ENCODE data around the gene PAX2. TPM values are rescaled to one million over a fixed set of nuclear protein-coding genes. Genes with fewer than 3 reads are reported as not detected.

Gene PAX2
- total RNA-seq, 1 donor from 2014 or later = not detected

DNA sequence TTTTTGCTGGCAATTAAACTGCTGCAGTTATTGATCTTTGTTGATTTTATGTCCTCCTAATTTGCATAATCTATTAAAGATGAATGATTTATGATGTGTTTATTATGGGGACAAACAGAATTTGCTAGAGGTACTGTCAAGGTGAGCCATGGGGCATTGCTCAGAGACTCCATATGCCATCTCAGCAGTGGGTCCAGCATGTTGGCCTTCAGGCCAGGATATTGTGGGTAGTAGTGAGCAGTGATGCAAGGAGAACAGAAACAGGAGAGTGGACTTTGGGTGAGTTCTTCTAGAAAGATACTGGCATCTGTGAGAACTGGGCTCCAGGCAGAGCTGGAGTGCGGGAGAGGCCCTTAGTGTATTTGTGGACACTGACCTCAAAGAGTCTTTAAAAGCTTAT lies 65.9 kb downstream of the PAX2 start:
- intact Hi-C loops (cut with micrococcal nuclease) = no loop called here

- intact Hi-C loops (cut with micrococcal nuclease) = no loop called here
Measured at GRCh38 chr10:100811752-100812750, 66.7 kb downstream of the PAX2 start.

GRCh38 chr10:100812978-100813377 lies 67.6 kb downstream of the PAX2 start:
- intact Hi-C loops (cut with micrococcal nuclease) = no loop called here

- intact Hi-C loops (cut with micrococcal nuclease) = no loop called here
Measured at GRCh38 chr10:100814751-100815474, 69.5 kb downstream of the PAX2 start.

DNA sequence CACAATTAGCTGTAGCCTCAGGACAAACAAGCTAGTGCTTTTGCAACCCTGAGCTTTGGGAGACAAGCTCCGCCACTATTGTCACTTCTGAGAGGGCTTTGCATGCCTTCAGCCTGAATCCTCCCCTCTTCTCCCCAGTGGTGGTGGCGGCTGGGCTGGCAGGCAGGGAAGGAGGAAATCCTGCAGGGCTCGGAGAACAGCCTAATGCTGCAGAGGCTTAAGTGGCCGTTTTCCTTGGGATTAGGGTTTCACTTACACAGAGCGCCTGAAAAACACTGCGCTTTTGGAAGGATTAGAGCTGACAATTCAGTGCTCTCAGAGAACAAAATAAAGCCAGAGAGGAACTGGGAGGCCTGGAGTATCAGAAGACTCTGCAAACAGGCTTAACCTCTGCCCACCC lies 71.3 kb downstream of the PAX2 start:
- intact Hi-C loops (cut with micrococcal nuclease) = no loop called here

- intact Hi-C loops (cut with micrococcal nuclease) = no loop called here
Measured at GRCh38 chr10:100817268-100817839, 72.0 kb downstream of the PAX2 start.

GRCh38 chr10:100819424-100819823 lies 74.0 kb downstream of the PAX2 start:
- intact Hi-C loops (cut with micrococcal nuclease) = no loop called here

DNA sequence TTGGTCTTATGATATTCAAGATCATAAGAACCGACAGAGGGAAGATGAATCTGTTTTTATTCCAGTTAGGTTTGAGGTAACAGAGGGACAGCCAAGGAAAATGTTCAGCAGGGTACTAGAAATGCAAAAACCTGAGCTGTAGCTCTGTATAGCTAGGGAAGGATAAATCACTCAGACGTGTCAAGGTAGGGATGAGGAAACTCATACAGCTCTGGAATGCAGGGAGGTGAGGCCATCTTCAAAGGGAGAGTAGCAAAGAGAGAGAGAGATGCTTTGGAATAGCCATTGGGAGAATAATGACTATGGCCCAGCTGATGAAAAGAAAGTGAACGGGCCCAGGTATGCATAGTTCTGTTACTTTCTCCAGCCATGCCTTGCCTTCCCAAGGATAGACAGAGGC lies 77.8 kb downstream of the PAX2 start:
- intact Hi-C loops (cut with micrococcal nuclease) = loop anchor here (10.0 kb wide), 1 partner anchor 312 kb away; the partner anchor contains the start of gene TLX1

- intact Hi-C loops (cut with micrococcal nuclease) = loop anchor here (5.0 to 10.0 kb wide), 2 partner anchors 88 to 310 kb away; partner anchors contain the start of gene TLX1
Measured at GRCh38 chr10:100824886-100825285, 79.5 kb downstream of the PAX2 start.

GRCh38 chr10:100825325-100825875 lies 80.0 kb downstream of the PAX2 start:
- intact Hi-C loops (cut with micrococcal nuclease) = loop anchor here (5.0 to 10.0 kb wide), 2 partner anchors 88 to 309 kb away; partner anchors contain the start of gene TLX1

GRCh38 chr10:100826031-100826651 lies 80.8 kb downstream of the PAX2 start:
- intact Hi-C loops (cut with micrococcal nuclease) = loop anchor here (5.0 to 10.0 kb wide), 2 partner anchors 89 to 309 kb away; partner anchors contain the start of gene TLX1

GRCh38 chr10:100826661-100826982 lies 81.2 kb downstream of the PAX2 start:
- intact Hi-C loops (cut with micrococcal nuclease) = loop anchor here (5.0 to 10.0 kb wide), 2 partner anchors 89 to 308 kb away; partner anchors contain the start of gene TLX1

DNA sequence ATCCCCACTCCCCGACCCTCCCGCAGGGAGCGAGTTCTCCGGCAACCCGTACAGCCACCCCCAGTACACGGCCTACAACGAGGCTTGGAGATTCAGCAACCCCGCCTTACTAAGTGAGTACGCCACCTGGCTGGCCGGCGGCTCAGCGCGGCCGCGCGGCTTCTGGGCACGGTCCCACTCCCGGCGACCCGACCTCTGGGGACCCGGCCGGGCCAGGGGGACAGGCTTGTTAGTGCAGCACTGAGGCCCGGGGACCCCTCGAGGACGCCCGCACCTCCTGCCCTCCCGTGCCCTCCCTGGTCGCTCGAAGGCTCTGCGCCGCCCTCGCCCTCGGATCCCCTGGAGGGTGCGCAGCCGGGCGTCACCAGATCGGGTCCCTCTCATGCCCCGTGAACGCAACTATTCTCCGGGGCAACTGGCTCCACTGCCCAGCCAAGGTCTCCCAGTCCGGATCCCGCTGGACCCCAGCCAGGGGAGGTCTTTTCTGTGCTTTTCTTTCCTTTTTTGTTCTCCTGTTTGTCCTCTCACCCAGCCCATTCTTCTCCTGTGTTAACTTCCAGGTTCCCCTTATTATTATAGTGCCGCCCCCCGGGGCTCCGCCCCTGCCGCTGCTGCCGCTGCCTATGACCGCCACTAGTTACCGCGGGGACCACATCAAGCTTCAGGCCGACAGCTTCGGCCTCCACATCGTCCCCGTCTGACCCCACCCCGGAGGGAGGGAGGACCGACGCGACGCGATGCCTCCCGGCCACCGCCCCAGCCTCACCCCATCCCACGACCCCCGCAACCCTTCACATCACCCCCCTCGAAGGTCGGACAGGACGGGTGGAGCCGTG lies 81.8 kb downstream of the PAX2 start:
- intact Hi-C loops (cut with micrococcal nuclease) = loop anchor here (1.0 to 10.0 kb wide), 3 partner anchors 29 to 308 kb away; partner anchors contain the start of gene TLX1

DNA sequence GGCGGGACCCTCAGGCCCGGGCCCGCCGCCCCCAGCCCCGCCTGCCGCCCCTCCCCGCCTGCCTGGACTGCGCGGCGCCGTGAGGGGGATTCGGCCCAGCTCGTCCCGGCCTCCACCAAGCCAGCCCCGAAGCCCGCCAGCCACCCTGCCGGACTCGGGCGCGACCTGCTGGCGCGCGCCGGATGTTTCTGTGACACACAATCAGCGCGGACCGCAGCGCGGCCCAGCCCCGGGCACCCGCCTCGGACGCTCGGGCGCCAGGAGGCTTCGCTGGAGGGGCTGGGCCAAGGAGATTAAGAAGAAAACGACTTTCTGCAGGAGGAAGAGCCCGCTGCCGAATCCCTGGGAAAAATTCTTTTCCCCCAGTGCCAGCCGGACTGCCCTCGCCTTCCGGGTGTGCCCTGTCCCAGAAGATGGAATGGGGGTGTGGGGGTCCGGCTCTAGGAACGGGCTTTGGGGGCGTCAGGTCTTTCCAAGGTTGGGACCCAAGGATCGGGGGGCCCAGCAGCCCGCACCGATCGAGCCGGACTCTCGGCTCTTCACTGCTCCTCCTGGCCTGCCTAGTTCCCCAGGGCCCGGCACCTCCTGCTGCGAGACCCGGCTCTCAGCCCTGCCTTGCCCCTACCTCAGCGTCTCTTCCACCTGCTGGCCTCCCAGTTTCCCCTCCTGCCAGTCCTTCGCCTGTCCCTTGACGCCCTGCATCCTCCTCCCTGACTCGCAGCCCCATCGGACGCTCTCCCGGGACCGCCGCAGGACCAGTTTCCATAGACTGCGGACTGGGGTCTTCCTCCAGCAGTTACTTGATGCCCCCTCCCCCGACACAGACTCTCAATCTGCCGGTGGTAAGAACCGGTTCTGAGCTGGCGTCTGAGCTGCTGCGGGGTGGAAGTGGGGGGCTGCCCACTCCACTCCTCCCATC lies 82.7 kb downstream of the PAX2 start:
- intact Hi-C loops (cut with micrococcal nuclease) = loop anchor here (1.0 to 10.0 kb wide), 3 partner anchors 30 to 307 kb away; partner anchors contain the start of gene TLX1

DNA sequence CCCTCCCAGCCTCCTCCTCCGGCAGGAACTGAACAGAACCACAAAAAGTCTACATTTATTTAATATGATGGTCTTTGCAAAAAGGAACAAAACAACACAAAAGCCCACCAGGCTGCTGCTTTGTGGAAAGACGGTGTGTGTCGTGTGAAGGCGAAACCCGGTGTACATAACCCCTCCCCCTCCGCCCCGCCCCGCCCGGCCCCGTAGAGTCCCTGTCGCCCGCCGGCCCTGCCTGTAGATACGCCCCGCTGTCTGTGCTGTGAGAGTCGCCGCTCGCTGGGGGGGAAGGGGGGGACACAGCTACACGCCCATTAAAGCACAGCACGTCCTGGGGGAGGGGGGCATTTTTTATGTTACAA lies 83.3 kb downstream of the PAX2 start:
- intact Hi-C loops (cut with micrococcal nuclease) = loop anchor here (5.0 to 10.0 kb wide), 2 partner anchors 91 to 306 kb away; partner anchors contain the start of gene TLX1

DNA sequence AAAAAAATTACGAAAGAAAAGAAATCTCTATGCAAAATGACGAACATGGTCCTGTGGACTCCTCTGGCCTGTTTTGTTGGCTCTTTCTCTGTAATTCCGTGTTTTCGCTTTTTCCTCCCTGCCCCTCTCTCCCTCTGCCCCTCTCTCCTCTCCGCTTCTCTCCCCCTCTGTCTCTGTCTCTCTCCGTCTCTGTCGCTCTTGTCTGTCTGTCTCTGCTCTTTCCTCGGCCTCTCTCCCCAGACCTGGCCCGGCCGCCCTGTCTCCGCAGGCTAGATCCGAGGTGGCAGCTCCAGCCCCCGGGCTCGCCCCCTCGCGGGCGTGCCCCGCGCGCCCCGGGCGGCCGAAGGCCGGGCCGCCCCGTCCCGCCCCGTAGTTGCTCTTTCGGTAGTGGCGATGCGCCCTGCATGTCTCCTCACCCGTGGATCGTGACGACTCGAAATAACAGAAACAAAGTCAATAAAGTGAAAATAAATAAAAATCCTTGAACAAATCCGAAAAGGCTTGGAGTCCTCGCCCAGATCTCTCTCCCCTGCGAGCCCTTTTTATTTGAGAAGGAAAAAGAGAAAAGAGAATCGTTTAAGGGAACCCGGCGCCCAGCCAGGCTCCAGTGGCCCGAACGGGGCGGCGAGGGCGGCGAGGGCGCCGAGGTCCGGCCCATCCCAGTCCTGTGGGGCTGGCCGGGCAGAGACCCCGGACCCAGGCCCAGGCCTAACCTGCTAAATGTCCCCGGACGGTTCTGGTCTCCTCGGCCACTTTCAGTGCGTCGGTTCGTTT lies 83.9 kb downstream of the PAX2 start:
- intact Hi-C loops (cut with micrococcal nuclease) = loop anchor here (5.0 to 10.0 kb wide), 2 partner anchors 92 to 306 kb away; partner anchors contain the start of gene TLX1

- intact Hi-C loops (cut with micrococcal nuclease) = loop anchor here (5.0 to 10.0 kb wide), 2 partner anchors 93 to 305 kb away; partner anchors contain the start of gene TLX1
Measured at GRCh38 chr10:100829933-100830727, 84.7 kb downstream of the PAX2 start.

All from T-helper 2 cell treated with Interferon-gamma antibody and Interleukin-4, amounts not matched to agents 100 ng/mL and 5 ng/mL, for 36 hours (primary cell).